ENCODE data around the gene FRMD1.

The FRMD1 gene

DNA sequence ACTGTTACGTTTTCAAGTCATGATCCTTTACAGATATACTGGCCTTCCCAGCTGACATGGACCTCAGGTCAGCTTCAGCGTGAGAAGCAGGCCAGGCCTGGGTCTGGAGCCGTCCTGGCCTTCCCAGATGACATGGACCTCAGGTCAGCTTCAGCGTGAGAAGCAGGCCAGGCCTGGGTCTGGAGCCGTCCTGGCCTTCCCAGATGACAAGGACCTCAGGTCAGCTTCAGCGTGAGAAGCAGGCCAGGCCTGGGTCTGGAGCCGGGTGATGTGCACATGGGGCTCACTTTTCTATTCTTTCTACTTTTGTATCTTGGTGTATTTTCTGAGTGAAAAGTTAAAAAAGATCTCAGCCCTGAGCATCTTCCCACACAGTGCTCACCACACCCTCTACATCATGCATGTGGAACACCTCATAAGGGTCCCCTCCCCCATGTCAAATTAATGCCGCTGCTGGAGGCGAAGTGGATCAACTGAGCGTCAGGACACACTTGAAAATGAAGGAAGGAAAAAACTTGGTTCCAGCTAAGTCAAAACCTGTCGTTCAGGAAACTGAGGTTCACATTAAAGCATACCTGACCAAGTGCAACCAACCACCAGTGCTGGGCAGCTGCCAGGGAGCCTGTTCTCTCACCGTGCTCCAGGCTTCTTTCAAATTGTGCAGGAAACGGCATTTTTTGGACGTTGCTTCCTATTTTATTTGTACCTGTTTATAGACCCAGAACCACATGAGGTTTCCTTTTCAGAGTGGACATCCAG lies 49.4 kb downstream of the FRMD1 start:
- Histone ChIP-seq H3K4me3 (ENCODE audit: low read length) (no peak overlapping the region), H3K9ac (ENCODE audit: low read depth, low read length) (no peak overlapping the region), H3K9me3 (ENCODE audit: insufficient read depth, low read depth, low read length) (no peaks in the 10 kb centered on the region), H3K27ac (ENCODE audit: low read depth, low read length) (no peak overlapping the region), H3K27me3 (ENCODE audit: insufficient read depth, low read length) (peaks cover 2% of the 10 kb centered on the region; the same call in 1 of the 2 replicates), H3K4me1 (ENCODE audit: insufficient read depth, low read length) (peaks cover 14% of the 10 kb centered on the region), H3K36me3 (ENCODE audit: insufficient read depth, low read length) (no peaks in the 10 kb centered on the region)
- 85% methylated on average over 14 of the region's 14 CpGs for WGBS

DNA sequence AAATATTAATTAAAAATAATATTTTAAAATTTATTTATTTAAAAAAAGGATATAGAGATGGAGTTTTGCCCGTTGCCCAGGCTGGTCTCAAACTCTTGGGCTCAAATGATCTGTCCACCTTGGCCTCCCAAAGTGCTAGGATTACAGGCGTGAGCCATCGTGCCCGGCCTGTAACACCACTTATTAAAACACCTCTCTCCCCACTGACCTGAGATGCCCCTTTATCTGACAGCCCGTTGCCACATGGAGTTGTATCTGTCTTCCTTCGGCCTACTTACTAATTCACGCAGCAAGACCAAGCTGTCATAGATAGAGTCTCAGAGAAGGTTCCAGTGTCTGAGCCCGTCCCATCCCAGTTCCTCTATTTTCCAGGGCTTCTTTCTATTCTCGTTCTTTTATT lies 50.8 kb downstream of the FRMD1 start:
- Histone ChIP-seq H3K27me3 (ENCODE audit: insufficient read depth, low read length) (no peaks in the 10 kb centered on the region), H3K27ac (ENCODE audit: low read depth, low read length) (no peak overlapping the region), H3K36me3 (ENCODE audit: insufficient read depth, low read length) (no peaks in the 10 kb centered on the region), H3K9ac (ENCODE audit: low read depth, low read length) (no peak overlapping the region), H3K4me3 (ENCODE audit: low read length) (no peak overlapping the region), H3K9me3 (ENCODE audit: insufficient read depth, low read depth, low read length) (no peaks in the 10 kb centered on the region), H3K4me1 (ENCODE audit: insufficient read depth, low read length) (peaks cover 14% of the 10 kb centered on the region)
- WGBS: 94% methylated on average over 9 of the region's 9 CpGs

DNA sequence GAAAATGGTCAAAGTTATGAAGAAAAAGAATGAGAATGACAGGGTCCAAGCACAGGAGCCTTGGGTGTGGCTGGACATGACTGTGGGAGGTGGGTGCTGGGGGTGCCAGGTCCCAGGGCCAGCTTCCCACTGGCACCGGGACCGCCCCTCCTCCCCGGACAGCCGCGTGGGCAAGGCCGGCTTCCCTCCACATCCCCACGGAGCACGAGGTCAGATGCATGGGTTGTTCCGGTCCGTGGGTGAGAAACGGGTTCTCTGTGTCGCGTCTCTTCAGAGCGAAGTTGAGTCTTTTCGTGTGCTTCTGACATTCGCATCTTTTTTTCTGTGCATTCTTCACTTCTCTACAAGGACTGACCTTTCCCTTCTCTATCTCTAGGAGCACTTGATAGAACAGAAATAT lies 51.5 kb downstream of the FRMD1 start:
- WGBS: 93% methylated on average over 16 of the region's 16 CpGs
- no peak overlapping the region for H3K27ac ChIP-seq (ENCODE audit: low read depth, low read length)

DNA sequence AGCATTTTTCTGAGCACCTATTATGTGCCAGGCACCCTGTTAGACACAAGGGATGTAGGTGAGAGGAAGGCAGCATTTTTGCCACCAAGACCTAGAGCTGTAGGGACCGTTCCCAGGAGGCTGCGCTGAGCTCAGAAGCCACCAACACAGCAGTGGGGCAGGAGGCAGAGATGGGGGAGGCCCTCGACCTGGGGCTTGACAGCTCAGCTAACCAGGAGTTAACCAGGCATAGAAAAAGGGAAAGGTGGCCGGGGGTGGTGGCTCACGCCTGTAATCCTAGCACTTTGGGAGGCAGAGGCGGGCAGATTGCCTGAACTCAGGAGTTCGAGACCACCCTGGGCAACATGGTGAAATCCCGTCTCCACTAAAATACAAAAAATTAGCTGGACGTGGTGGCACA lies 52.1 kb downstream of the FRMD1 start:
- Histone ChIP-seq H3K4me3 (ENCODE audit: low read length) (no peak overlapping the region), H3K9me3 (ENCODE audit: insufficient read depth, low read depth, low read length) (no peaks in the 10 kb centered on the region), H3K36me3 (ENCODE audit: insufficient read depth, low read length) (no peaks in the 10 kb centered on the region), H3K4me1 (ENCODE audit: insufficient read depth, low read length) (peaks cover 10% of the 10 kb centered on the region), H3K27ac (ENCODE audit: low read depth, low read length) (no peak overlapping the region), H3K27me3 (ENCODE audit: insufficient read depth, low read length) (no peaks in the 10 kb centered on the region), H3K9ac (ENCODE audit: low read depth, low read length) (no peak overlapping the region)
- 87% methylated on average over 9 of the region's 9 CpGs for WGBS

More for the DNA sequence above, 51.5 kb downstream of the FRMD1 start:
- Histone ChIP-seq H3K9me3 (ENCODE audit: insufficient read depth, low read depth, low read length) (no peaks in the 10 kb centered on the region), H3K9ac (ENCODE audit: low read depth, low read length) (no peak overlapping the region), H3K36me3 (ENCODE audit: insufficient read depth, low read length) (no peaks in the 10 kb centered on the region), H3K4me1 (ENCODE audit: insufficient read depth, low read length) (peaks cover 14% of the 10 kb centered on the region), H3K27me3 (ENCODE audit: insufficient read depth, low read length) (no peaks in the 10 kb centered on the region), H3K4me3 (ENCODE audit: low read length) (no peak overlapping the region)

DNA sequence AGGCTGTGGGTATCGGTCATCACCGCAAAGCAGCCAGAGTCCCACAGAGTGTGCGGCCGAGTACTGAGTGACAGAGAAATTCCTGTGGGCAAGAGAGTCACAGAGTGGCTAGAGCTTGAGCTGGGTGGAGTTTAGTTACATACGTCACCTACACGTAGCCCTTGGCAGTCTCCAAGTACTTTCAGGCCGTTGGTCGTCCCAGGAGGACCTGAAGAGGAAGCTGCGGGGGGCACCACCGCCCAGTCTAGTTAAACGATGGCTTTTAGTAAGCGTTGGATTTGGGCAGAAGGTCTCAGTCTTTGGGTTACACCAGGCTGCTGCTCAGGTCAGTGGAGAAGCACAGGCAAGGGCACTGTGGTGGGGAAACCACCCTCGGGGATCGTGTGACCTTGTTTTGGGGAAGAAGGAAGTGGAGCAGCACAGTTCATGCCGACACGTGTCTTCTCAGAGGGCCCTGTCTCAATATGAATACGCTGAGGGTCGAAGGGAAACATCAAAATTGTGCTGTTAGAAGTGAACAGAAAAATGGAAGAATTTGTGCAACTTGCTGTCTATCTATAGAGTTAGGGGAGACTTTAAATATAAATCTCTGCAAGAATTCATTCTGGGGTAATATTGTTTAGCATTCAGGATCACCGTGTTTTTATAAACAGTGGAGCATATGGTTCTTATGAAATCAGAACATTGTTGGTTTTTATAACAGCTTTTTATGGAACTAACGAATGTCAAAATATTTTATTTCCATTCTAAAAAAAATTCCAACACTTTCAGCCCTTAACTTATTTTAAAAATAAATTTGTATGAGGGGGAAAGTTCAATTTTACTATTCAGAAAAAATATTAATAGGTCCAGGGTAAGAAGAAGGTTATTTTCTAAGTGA lies 52.9 kb downstream of the FRMD1 start:
- Histone ChIP-seq H3K27me3 (ENCODE audit: insufficient read depth, low read length) (no peaks in the 10 kb centered on the region), H3K9ac (ENCODE audit: low read depth, low read length) (no peak overlapping the region), H3K4me3 (ENCODE audit: low read length) (no peak overlapping the region), H3K36me3 (ENCODE audit: insufficient read depth, low read length) (no peaks in the 10 kb centered on the region), H3K9me3 (ENCODE audit: insufficient read depth, low read depth, low read length) (no peaks in the 10 kb centered on the region), H3K27ac (ENCODE audit: low read depth, low read length) (no peak overlapping the region), H3K4me1 (ENCODE audit: insufficient read depth, low read length) (peaks cover 5% of the 10 kb centered on the region)
- WGBS: 91% methylated on average over 19 of the region's 20 CpGs

DNA sequence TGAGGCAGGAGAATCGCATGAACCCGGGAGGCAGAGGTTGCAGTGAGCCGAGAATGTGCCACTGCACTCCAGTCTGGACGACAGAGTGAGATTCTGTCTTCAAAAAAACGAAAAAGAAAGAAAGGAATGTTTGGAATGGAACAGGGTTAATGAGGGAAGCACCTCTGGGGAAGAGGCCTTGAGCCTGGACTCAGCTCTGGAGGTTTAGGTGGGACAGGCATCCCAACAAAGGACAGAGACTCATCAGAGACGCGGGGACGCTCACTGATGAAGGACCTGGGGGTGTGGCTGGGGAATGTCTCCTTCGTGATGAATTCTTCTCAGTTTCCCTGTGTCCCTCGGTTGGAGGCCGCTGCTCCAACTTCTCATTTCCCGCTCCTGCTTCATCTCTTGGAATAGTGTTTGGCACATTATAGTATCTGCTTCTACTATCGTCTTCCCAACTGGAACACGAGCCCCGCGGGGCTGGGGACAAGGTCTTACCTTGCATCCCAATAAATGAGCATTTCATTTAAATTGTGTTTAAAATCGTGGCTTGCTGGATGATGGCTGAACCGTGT lies 54.0 kb downstream of the FRMD1 start:
- Histone ChIP-seq H3K9ac (ENCODE audit: low read depth, low read length) (no peak overlapping the region), H3K27ac (ENCODE audit: low read depth, low read length) (no peak overlapping the region), H3K4me1 (ENCODE audit: insufficient read depth, low read length) (no peaks in the 10 kb centered on the region; the same call in 1 of the 2 replicates), H3K4me3 (ENCODE audit: low read length) (no peak overlapping the region), H3K9me3 (ENCODE audit: insufficient read depth, low read depth, low read length) (no peaks in the 10 kb centered on the region), H3K27me3 (ENCODE audit: insufficient read depth, low read length) (no peaks in the 10 kb centered on the region), H3K36me3 (ENCODE audit: insufficient read depth, low read length) (no peaks in the 10 kb centered on the region)
- 86% methylated on average over 18 of the region's 18 CpGs for WGBS

DNA sequence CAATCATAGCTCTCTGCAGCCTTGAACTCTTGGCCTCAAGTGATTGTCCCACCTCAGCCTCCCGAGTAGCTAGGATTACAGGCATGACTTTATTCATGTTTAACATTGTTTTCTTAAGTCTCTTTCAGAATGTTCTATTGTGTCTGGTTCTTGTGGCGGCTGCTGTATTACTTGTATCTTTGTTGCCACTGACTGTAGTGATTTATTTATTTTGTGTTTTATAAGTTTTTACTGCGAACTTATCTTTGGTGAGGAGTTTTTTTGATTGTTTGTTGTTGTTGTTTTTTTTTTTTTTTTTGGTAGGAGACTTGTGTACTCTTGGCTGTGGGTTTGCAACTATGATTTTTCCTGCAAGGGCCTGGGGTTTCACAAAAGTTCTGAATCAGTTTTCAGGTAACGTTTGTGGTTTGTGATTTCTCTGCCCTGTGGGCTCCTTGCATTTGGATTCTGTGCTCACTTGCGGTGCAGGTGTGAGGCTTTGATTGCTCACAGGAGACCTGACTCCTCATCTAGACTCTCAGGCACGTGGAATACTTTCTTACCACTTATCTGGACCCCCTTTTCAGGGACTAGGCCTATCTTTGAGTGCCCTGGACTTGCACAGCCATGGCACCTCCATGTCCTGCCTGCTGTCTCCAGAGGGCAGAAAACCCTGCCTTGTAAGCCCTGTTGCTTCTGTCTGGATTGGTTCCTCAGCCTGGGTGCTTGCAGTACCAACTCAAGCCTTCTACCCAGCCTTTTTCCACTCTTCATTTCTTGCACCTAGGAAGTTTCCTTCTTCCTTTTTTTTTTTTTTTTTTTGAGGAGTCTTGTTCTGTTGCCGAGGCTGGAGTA lies 56.3 kb downstream of the FRMD1 start:
- no peaks in the 10 kb centered on the region for H3K36me3 ChIP-seq (ENCODE audit: insufficient read depth, low read length)
- H3K9me3 ChIP-seq (ENCODE audit: insufficient read depth, low read depth, low read length): no peaks in the 10 kb centered on the region
- no peaks in the 10 kb centered on the region for H3K27me3 ChIP-seq (ENCODE audit: insufficient read depth, low read length)
- no peaks in the 10 kb centered on the region; the same call in 1 of the 2 replicates for H3K4me1 ChIP-seq (ENCODE audit: insufficient read depth, low read length)
- no peak overlapping the region for H3K9ac ChIP-seq (ENCODE audit: low read depth, low read length)
- H3K27ac ChIP-seq (ENCODE audit: low read depth, low read length): no peak overlapping the region
- H3K4me3 ChIP-seq (ENCODE audit: low read length): no peak overlapping the region
- WGBS: 91% methylated on average over 7 of the region's 7 CpGs

DNA sequence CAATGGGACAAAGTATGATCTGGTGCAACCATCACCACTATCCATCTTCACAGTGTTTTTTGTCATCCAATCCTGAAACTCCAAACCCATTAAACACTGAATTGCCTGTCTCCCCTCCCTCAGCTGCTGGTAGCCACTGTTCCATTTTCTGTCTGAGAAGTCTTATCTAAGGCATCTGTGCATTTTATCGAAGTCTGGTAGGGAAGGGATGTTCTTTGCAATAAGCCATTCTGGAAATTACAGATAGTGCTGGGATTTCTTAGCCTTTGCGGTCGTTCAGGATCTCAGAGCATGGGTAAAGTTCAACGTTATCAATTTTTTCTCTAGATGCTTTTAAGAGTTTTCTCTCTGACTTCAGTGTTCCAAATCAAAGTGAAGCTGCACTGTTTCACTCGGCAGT lies 57.4 kb downstream of the FRMD1 start:
- H3K27ac ChIP-seq (ENCODE audit: low read depth, low read length): no peak overlapping the region

DNA sequence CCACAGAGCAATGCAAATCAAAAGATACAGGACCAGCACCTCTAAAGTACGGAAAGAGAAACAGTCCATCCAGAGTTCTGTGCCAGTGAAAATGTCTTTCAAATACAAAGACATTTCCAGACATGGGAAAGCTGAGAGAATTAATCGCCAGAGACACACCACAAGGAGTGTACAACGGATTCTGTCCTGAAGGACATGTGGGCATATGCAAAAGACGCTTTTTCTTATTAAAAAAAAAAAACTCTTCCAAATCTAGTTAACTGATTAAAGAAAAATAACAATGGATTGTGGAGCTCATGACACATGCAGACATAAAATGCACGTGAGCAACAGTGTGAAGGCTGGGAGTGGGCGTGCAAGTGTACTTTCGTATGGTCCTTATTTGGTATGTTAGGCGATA lies 58.8 kb downstream of the FRMD1 start:
- Histone ChIP-seq H3K4me3 (ENCODE audit: low read length) (no peak overlapping the region), H3K4me1 (ENCODE audit: insufficient read depth, low read length) (no peaks in the 10 kb centered on the region; the same call in 1 of the 2 replicates), H3K9ac (ENCODE audit: low read depth, low read length) (no peak overlapping the region), H3K27me3 (ENCODE audit: insufficient read depth, low read length) (no peaks in the 10 kb centered on the region), H3K36me3 (ENCODE audit: insufficient read depth, low read length) (no peaks in the 10 kb centered on the region), H3K9me3 (ENCODE audit: insufficient read depth, low read depth, low read length) (peaks cover 3% of the 10 kb centered on the region; the same call in 1 of the 2 replicates), H3K27ac (ENCODE audit: low read depth, low read length) (no peak overlapping the region)
- 91% methylated on average over 7 of the region's 8 CpGs for WGBS

More for the DNA sequence above, 57.4 kb downstream of the FRMD1 start:
- Histone ChIP-seq H3K9me3 (ENCODE audit: insufficient read depth, low read depth, low read length) (no peaks in the 10 kb centered on the region), H3K9ac (ENCODE audit: low read depth, low read length) (no peak overlapping the region), H3K36me3 (ENCODE audit: insufficient read depth, low read length) (no peaks in the 10 kb centered on the region), H3K27me3 (ENCODE audit: insufficient read depth, low read length) (no peaks in the 10 kb centered on the region), H3K4me1 (ENCODE audit: insufficient read depth, low read length) (no peaks in the 10 kb centered on the region; the same call in 1 of the 2 replicates), H3K4me3 (ENCODE audit: low read length) (no peak overlapping the region)
- 94% methylated on average over 4 of the region's 5 CpGs for WGBS

DNA sequence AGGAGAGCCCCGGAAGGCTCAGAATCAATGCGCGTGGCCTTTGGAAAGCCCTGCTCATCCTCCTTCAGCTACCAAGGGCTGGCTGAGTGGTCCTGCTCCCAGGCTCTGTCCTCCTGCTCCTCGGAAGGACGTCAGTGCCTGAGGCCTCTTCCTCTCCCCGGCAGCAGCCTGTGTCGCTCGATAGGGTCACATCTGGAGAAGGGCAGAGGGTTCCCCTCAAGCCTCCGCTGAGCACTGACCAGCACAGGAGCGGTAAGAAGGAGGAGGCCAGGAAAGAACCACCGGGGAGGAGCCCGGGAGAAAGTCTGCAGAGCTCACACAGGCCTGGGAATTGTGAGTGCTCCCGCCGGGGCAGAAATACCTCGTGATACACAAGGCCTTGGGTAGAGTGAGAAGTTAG lies 60.3 kb downstream of the FRMD1 start:
- no peak overlapping the region for H3K9ac ChIP-seq (ENCODE audit: low read depth, low read length)
- no peak overlapping the region for H3K27ac ChIP-seq (ENCODE audit: low read depth, low read length)
- H3K4me1 ChIP-seq (ENCODE audit: insufficient read depth, low read length): no peaks in the 10 kb centered on the region
- peaks cover 3% of the 10 kb centered on the region; the same call in 1 of the 2 replicates for H3K9me3 ChIP-seq (ENCODE audit: insufficient read depth, low read depth, low read length)
- WGBS: 92% methylated on average over 15 of the region's 15 CpGs
- H3K4me3 ChIP-seq (ENCODE audit: low read length): no peak overlapping the region
- no peaks in the 10 kb centered on the region for H3K36me3 ChIP-seq (ENCODE audit: insufficient read depth, low read length)
- no peaks in the 10 kb centered on the region for H3K27me3 ChIP-seq (ENCODE audit: insufficient read depth, low read length)

Data from HUES64 (cell line).